Amniotic stem cell (primary cell): ENCODE measurements around the gene ZYX.

Experiments used
- DNase-seq: peaks from one replicate; lab custom pipeline; 2025; lab: John Stamatoyannopoulos, UW

The ZYX gene

GRCh38 chr7:143363016-143363937, 17.9 kb upstream of the ZYX start:
- no peak for DNase-seq

- no peak for DNase-seq
Observed at GRCh38 chr7:143367972-143368371, 13.2 kb upstream of the ZYX start.

- DNase-seq, result no peak
Observed at GRCh38 chr7:143368387-143368786, 12.8 kb upstream of the ZYX start.

GRCh38 chr7:143369678-143370651, 11.2 kb upstream of the ZYX start:
- no peak for DNase-seq

- no peak for DNase-seq
Observed at GRCh38 chr7:143372070-143372469, 9.1 kb upstream of the ZYX start.

- DNase-seq, result no peak
Observed at GRCh38 chr7:143373255-143373794, 7.8 kb upstream of the ZYX start.

- DNase-seq, result no peak
Observed at GRCh38 chr7:143374561-143374960, 6.6 kb upstream of the ZYX start.

GRCh38 chr7:143375298-143376034, 5.7 kb upstream of the ZYX start:
- DNase-seq, result no peak

GRCh38 chr7:143376396-143376795, 4.7 kb upstream of the ZYX start:
- no peak for DNase-seq

- DNase-seq, result no peak
Observed at GRCh38 chr7:143379611-143380259, 1.4 kb upstream of the ZYX start.

- peak; percentile 60 for DNase-seq
Observed at GRCh38 chr7:143380260-143380645, 892 bp upstream of the ZYX start.

- DNase-seq, result no peak
Observed at GRCh38 chr7:143381427-143382125, 431 bp downstream of the ZYX start.

- DNase-seq, result no peak
Observed at GRCh38 chr7:143382126-143382790, 1.1 kb downstream of the ZYX start.

- DNase-seq, result no peak
Observed at GRCh38 chr7:143382791-143383641, 1.9 kb downstream of the ZYX start.

GRCh38 chr7:143383642-143383957, 2.5 kb downstream of the ZYX start:
- DNase-seq, result no peak

- DNase-seq, result no peak
Observed at GRCh38 chr7:143384148-143384547, 3.0 kb downstream of the ZYX start.

- DNase-seq, result no peak
Observed at GRCh38 chr7:143384661-143385631, 3.8 kb downstream of the ZYX start.
